Aorta (tissue), 5 donors: ENCODE measurements around the gene HOXD9. TPM values are rescaled to one million over a fixed set of nuclear protein-coding genes. Genes with fewer than 3 reads are reported as not detected.

Source experiments
- ATAC-seq: fragments of 200-7000 bp; cut with Tn5 transposase; one replicate; pipeline ENCODE4 v1.9.1; 2022; ENCODE audit warnings: moderate library complexity; ENCODE audit not compliant: low FRiP score
- DNase-seq, 2 donors: peaks; one replicate each; pipeline ENCODE4 v3.0.0-alpha.2; 2020
- H3K27ac ChIP-seq, 2 donors: one replicate each; pipeline ENCODE4 v1.5.1; 2013; ENCODE audit warnings: low read length in 2 of 2, mild to moderate bottlenecking in 2 of 2, moderate library complexity in 2 of 2, control low read depth in 1 of 2, inconsistent platforms in 1 of 2, low read depth in 1 of 2
- H3K27me3 ChIP-seq, 2 donors: one replicate each; pipeline ENCODE4 v1.6.1; 2013; ENCODE audit warnings: control low read depth in 1 of 2, low read length in 1 of 2, mild to moderate bottlenecking in 1 of 2, moderate library complexity in 1 of 2; ENCODE audit not compliant: insufficient read depth in 2 of 2, control insufficient read depth in 1 of 2
- H3K36me3 ChIP-seq, 2 donors: one replicate each; pipeline ENCODE4 v1.6.1; 2013; ENCODE audit warnings: control low read depth in 1 of 2, low read length in 1 of 2, mild to moderate bottlenecking in 1 of 2; ENCODE audit not compliant: insufficient read depth in 2 of 2, control insufficient read depth in 1 of 2
- H3K4me1 ChIP-seq, 2 donors: one replicate each; pipeline ENCODE4 v1.6.1; 2013; ENCODE audit warnings: low read length in 2 of 2, control low read depth in 1 of 2, mild to moderate bottlenecking in 1 of 2, moderate library complexity in 1 of 2; ENCODE audit not compliant: insufficient read depth in 2 of 2, control insufficient read depth in 1 of 2
- H3K4me3 ChIP-seq, 2 donors: one replicate each; pipeline ENCODE4 v1.5.1; 2013; ENCODE audit warnings: low read length in 2 of 2, control low read depth in 1 of 2, mild to moderate bottlenecking in 1 of 2
- H3K9me3 ChIP-seq: one replicate; pipeline ENCODE4 v1.6.1; 2013; ENCODE audit warnings: mild to moderate bottlenecking, low read length; ENCODE audit not compliant: control insufficient read depth
- WGBS, 2 donors: extraction: QIAGEN DNeasy Blood & Tissue Kit; methylation state at CpG; one replicate each; pipeline ENCODE4 v1.1.7; 2013; 5-methylcytosine and 5-hydroxymethylcytosine counted together
- intact Hi-C, 2 donors: fragments of 100-400 bp; cut with DNase I; formaldehyde crosslinking; loops; one replicate each; pipeline versions ENCODE4 v1.14.2 to v1.15.0; 2022
- long read RNA-seq, 2 donors: library from polyadenylated mRNA; unstranded; transcript quantifications; one replicate each; pipeline ENCODE4 v2.0.0, GENCODE V29; 2020 to 2021
- polyA plus RNA-seq, 2 donors: library from polyadenylated mRNA; stranded (reverse); fragments of 200-250 nt; gene quantifications; one replicate each; pipeline ENCODE4 v1.2.3, GENCODE V29; 2013
- total RNA-seq, 2 donors: library from RNA; stranded (reverse); fragmentation: NEBNext Ultra II Directional; extraction: Animal tissue kit (Norgen Biotek cat#: 25700); gene quantifications; one replicate each; pipeline ENCODE4 v1.2.1, GENCODE V29; 2021
- donor health status: healthy with polysubstance abuse.
- donor health status: Bipolar disorder and iron deficiency.
- donor health status: DM: no; HTN: no; CAD: no.
- donor health status: DM: no; HTN: no; CAD: no.
- donor health status: DM: yes; HTN: yes; CAD: no.

The HOXD9 gene
- total RNA-seq (1 to 10 TPM; 1.8 to 2.3 TPM), polyA plus RNA-seq (under 1 TPM in 1 of 2 donors, not detected in 1; 0.08 TPM)
- long read RNA-seq, donor 1, partial matches to known transcripts = 0 of 1 reads
- long read RNA-seq, donor 1, other reads (novel, unspliced or antisense) = 0 of 1 reads
- long read RNA-seq, donor 2, partial matches to known transcripts = 1 of 1 reads
- long read RNA-seq, donor 2, other reads (novel, unspliced or antisense) = 0 of 1 reads

GRCh38 chr2:176122683-176123410, at the start of gene HOXD9:
Gene HOXD9 (plus strand): TSS chr2:176122719. CDS start chr2:176122769, 50 bp downstream.
- 1 to 2% methylated on average over 46 to 84 of the region's 84 CpGs for WGBS, 2 donors
- Histone ChIP-seq H3K36me3 (no peaks in the 10 kb centered on the region), H3K27me3 (no peaks in the 10 kb centered on the region), H3K4me3 (peak within 1 kb of the TSS in 1 of 2 donors; percentile 36), H3K9me3 (no peaks in the 10 kb centered on the region), H3K4me1 (no peaks in the 10 kb centered on the region), H3K27ac (no peak within 1 kb of the TSS)
- DNase-seq = peak in 1 of 2 donors; percentile 93
- intact Hi-C loops = no loop called here
- ATAC-seq = peak; percentile 91

- 12 to 14% methylated on average over 29 of the region's 29 CpGs for WGBS, 2 donors
- no peaks in the 10 kb centered on the region for H3K4me1 ChIP-seq
- no peaks in the 10 kb centered on the region for H3K27me3 ChIP-seq
- H3K4me3 ChIP-seq = no peak overlapping the region
- ATAC-seq (no peak), DNase-seq (no peak)
- intact Hi-C loops = no loop called here
- H3K36me3 ChIP-seq = no peaks in the 10 kb centered on the region
- H3K9me3 ChIP-seq = peaks cover 3% of the 10 kb centered on the region
- no peak overlapping the region for H3K27ac ChIP-seq
Measured at GRCh38 chr2:176072951-176073904, 49.3 kb upstream of the HOXD9 start.

GRCh38 chr2:176074919-176075425, 47.5 kb upstream of the HOXD9 start:
- WGBS, 2 donors = 51% methylated on average over 7 of the region's 7 CpGs
- no peaks in the 10 kb centered on the region for H3K27me3 ChIP-seq
- no peak overlapping the region for H3K27ac ChIP-seq
- H3K9me3 ChIP-seq = peaks cover 3% of the 10 kb centered on the region
- no peak overlapping the region for H3K4me3 ChIP-seq
- intact Hi-C loops = no loop called here
- H3K36me3 ChIP-seq = no peaks in the 10 kb centered on the region
- no peak for DNase-seq
- no peaks in the 10 kb centered on the region for H3K4me1 ChIP-seq
- ATAC-seq = no peak

GRCh38 chr2:176075481-176075880, 47.0 kb upstream of the HOXD9 start:
- ATAC-seq (no peak), DNase-seq (no peak)
- Histone ChIP-seq H3K4me1 (no peaks in the 10 kb centered on the region), H3K27me3 (no peaks in the 10 kb centered on the region), H3K27ac (no peak overlapping the region), H3K36me3 (no peaks in the 10 kb centered on the region), H3K9me3 (peaks cover 1% of the 10 kb centered on the region), H3K4me3 (no peak overlapping the region)
- WGBS, 2 donors = 15 to 20% methylated on average over 15 of the region's 15 CpGs
- intact Hi-C loops = no loop called here

GRCh38 chr2:176076063-176076462, 46.5 kb upstream of the HOXD9 start:
- DNase-seq (no peak), ATAC-seq (no peak)
- Histone ChIP-seq H3K27ac (no peak overlapping the region), H3K27me3 (no peaks in the 10 kb centered on the region), H3K4me1 (no peaks in the 10 kb centered on the region), H3K4me3 (no peak overlapping the region), H3K36me3 (no peaks in the 10 kb centered on the region), H3K9me3 (peaks cover 1% of the 10 kb centered on the region)
- intact Hi-C loops = no loop called here
- 19% methylated on average over 7 of the region's 7 CpGs for WGBS, 2 donors

- no peaks in the 10 kb centered on the region for H3K27me3 ChIP-seq
- H3K36me3 ChIP-seq = no peaks in the 10 kb centered on the region
- ATAC-seq = no peak
- intact Hi-C loops = no loop called here
- no peak overlapping the region for H3K27ac ChIP-seq
- no peaks in the 10 kb centered on the region for H3K4me1 ChIP-seq
- DNase-seq = no peak
- peaks cover 1% of the 10 kb centered on the region for H3K9me3 ChIP-seq
- 28 to 38% methylated on average over 2 of the region's 2 CpGs for WGBS, 2 donors
- H3K4me3 ChIP-seq = no peak overlapping the region
Measured at GRCh38 chr2:176076796-176077195, 45.7 kb upstream of the HOXD9 start.

GRCh38 chr2:176078541-176079284, 43.8 kb upstream of the HOXD9 start:
- Histone ChIP-seq H3K27ac (no peak overlapping the region), H3K9me3 (no peaks in the 10 kb centered on the region), H3K36me3 (no peaks in the 10 kb centered on the region), H3K4me3 (no peak overlapping the region), H3K27me3 (no peaks in the 10 kb centered on the region), H3K4me1 (no peaks in the 10 kb centered on the region)
- DNase-seq (no peak), ATAC-seq (no peak)
- intact Hi-C loops = no loop called here
- 12 to 13% methylated on average over 25 of the region's 25 CpGs for WGBS, 2 donors

GRCh38 chr2:176079285-176079830, 43.2 kb upstream of the HOXD9 start:
- 8% methylated on average over 30 of the region's 30 CpGs for WGBS, 2 donors
- ATAC-seq (no peak), DNase-seq (no peak)
- Histone ChIP-seq H3K27me3 (no peaks in the 10 kb centered on the region), H3K27ac (no peak overlapping the region), H3K4me3 (no peak overlapping the region), H3K36me3 (no peaks in the 10 kb centered on the region), H3K9me3 (peaks cover 2% of the 10 kb centered on the region), H3K4me1 (no peaks in the 10 kb centered on the region)
- intact Hi-C loops = no loop called here
